Glomerular visceral epithelial cell (primary cell): Measurements from ENCODE around the gene TMEM255A.

Experiments used
- DNase-seq: peaks from one replicate; pipeline ENCODE4 v3.0.0-alpha.2; 2016; ENCODE audit errors: extremely low spot score

The TMEM255A gene

GRCh38 chrX:120308558-120308957 lies 2.7 kb downstream of the TMEM255A start:
- DNase-seq: no peak

DNA sequence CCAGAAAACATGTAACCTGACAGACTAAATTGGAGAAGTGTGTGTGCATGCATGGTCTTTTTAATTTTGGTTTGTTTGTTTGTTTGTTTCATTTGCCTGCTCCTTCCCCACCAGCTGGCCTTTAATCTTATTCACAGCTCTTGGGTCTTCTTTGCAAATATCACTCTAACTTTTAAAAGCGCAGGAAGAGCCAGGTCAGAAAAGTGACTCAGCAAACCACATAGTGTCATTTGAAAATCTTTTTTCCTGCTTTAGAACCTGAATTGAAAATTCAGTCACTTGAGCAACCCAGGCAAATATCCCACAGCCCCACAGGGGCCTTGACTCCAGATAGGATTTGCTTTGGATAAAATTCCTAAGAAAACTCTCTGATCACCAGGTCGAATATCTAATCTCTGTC lies 4.6 kb downstream of the TMEM255A start:
- peak; percentile 14 for DNase-seq

- no peak for DNase-seq
These were observed 5.6 kb downstream of the TMEM255A start for GRCh38 chrX:120305531-120306141.

- DNase-seq: no peak
These were observed 7.0 kb downstream of the TMEM255A start for GRCh38 chrX:120304256-120304655.

DNA sequence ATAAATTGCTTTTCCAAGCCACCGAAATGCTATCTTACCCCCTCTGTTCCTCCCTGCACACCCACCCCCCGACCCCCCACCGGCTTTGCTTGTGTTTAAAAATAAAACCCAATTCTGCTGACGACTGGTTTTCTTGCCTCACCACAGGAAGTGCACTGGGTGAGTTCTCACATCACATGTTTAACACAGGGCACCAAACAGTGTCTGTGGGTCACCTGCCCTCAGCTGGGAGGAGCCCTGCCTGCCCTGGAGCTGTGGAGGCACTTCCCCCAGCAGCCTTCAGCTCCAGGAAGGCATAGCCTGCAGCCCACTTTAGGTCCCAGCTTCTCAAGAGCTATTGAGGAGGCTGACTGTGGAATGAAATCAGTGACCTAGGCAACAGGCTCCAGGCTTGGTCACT lies 8.8 kb downstream of the TMEM255A start:
- peak; percentile 16 for DNase-seq

GRCh38 chrX:120301960-120302359 lies 9.3 kb downstream of the TMEM255A start:
- DNase-seq: no peak

- no peak for DNase-seq
These were observed 9.8 kb downstream of the TMEM255A start for GRCh38 chrX:120301497-120301896.

DNA sequence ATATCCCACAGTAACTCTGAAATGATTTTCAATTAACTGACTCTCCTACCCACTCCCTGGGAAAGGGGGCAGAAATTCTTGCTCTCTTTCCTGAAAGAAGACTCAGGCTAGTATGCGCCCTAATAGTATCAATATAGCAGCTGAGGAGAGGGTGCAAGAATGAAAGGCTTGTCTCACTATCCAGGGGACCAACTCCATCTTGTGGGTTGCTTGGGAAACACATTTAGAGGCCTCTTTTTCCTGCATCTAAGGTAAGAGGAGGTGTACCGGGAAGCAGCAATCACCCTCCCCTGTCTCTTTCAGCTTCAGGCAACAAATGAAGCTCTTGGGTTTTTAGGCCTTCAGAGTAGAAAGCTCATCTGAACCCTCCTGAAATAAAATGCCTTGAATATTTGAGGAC lies 11.3 kb downstream of the TMEM255A start:
- DNase-seq: no peak

- no peak for DNase-seq
These were observed 13.3 kb downstream of the TMEM255A start for GRCh38 chrX:120297923-120298322.

DNA sequence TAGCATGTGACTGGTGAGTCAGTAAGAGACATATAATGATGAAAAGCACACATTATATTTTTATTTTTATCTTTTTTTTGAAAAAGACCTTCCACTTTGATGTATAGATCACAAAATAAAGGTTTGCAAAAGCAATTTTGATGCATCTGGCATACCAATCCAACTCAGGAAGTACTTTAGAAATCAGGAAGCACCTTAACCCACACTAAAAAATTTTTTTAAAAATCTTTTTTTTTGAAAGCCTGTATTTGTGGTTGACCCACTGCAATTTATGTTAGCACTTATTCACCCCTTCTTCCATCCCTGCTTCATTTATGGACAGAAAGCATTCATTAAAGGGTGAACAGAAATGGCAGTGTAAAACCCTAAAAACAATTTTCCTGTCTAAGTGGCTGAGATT lies 16.6 kb downstream of the TMEM255A start:
- DNase-seq: no peak

DNA sequence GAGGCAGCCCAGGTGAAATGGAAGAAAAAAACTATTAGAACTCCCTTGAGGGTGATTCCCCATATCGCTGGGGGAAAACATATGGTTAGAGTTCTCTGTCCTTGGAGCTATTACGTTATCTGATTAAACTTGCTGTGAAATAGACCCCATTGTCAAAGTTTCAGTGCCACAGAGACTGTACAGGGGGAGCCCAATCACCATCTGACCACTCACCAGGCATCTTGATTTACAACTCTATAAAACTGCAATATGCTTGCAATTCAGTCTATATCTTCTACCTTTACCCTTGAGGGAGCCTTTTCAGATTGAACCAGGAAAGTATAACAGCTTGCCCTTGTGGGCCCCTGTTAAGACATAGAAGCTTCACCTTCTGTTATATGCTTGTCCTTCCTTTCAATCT lies 18.2 kb downstream of the TMEM255A start:
- no peak for DNase-seq

- no peak for DNase-seq
These were observed 20.1 kb downstream of the TMEM255A start for GRCh38 chrX:120291211-120291610.

- DNase-seq: no peak
These were observed 21.2 kb downstream of the TMEM255A start for GRCh38 chrX:120290107-120290506.

DNA sequence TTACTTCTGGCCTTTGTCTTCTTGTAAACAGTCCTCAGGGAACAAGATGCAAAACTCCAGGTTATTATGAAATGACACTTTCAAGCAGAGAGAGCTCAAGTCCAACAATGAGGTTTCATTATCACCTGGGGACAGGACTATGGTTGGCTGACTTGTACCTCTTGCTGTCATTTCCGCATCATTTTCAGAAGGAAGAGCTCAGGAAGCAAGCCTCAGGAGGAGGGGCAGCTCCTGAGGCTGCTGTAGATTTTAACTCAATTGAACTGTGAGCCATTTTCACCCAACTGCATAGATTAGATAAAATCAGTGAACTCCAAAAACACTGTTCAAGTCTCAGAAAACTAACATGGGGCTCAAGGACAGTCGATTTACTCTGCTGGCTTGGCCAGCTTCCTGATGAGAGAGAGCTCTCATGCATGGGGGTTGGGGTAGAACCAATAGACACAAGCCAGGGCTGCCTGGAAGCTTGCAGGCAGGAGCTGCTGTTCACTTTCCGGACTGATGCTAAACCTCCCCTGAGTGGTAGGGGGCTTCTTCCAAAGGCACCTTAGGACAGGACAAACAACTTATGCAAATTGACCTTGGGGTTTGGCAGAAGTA lies 23.6 kb downstream of the TMEM255A start:
- DNase-seq: no peak

GRCh38 chrX:120286733-120287512 lies 24.3 kb downstream of the TMEM255A start:
- no peak for DNase-seq

GRCh38 chrX:120282697-120283096 lies 28.6 kb downstream of the TMEM255A start:
- no peak for DNase-seq

GRCh38 chrX:120281761-120282160 lies 29.5 kb downstream of the TMEM255A start:
- no peak for DNase-seq

- no peak for DNase-seq
These were observed 30.1 kb downstream of the TMEM255A start for GRCh38 chrX:120281021-120281624.

GRCh38 chrX:120274958-120275357 lies 36.3 kb downstream of the TMEM255A start:
- DNase-seq: no peak

DNA sequence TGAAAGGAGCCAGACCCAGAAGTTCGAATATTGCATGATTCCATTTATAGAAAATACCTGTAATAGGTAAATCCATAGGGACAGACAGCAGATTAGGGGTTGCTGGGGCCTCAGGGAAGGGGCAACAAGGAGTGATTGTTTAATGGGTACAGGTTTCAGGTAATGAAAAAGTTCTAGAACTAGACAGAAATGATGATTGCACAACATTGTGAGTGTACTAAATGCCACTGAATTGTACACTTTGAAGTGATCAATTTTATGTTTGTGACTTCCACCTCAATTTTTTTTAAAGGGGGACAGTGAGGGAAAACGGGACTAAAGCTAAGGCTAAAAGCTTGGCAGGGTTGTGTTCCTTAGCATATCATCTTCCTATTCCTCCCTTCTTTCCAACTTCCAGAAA lies 37.1 kb downstream of the TMEM255A start:
- DNase-seq: no peak

- DNase-seq: no peak
These were observed 40.0 kb downstream of the TMEM255A start for GRCh38 chrX:120271218-120271617.

- DNase-seq: no peak
These were observed 40.7 kb downstream of the TMEM255A start for GRCh38 chrX:120270567-120270966.
